ENCODE data around the gene KPNA6.

Gene KPNA6

GRCh38 chr1:32127409-32128198 is 19.7 kb downstream of the KPNA6 start:
- TF ChIP-seq REST (IDR thresholded peaks at IDR 0.05; ENCODE audit: insufficient read depth in 1 of 2, low read depth in 2 of 2, low read length in 2 of 2) (no peak), POLR2AphosphoS5 (IDR thresholded peaks at IDR 0.05; ENCODE audit: low read depth, low read length) (no peak), TAF1 (IDR thresholded peaks at IDR 0.05; ENCODE audit: borderline replicate concordance, insufficient read depth, low read length) (no peak), FOXP2 (optimal IDR thresholded peaks at IDR 0.05; ENCODE audit: borderline replicate concordance, extremely low read depth, extremely low read length, insufficient read depth) (no peak), SIN3A (IDR thresholded peaks at IDR 0.05; ENCODE audit: borderline replicate concordance, insufficient read depth, low read length) (no peak)

GRCh38 chr1:32128479-32128878 is 20.6 kb downstream of the KPNA6 start:
- TF ChIP-seq REST (IDR thresholded peaks at IDR 0.05; ENCODE audit: insufficient read depth in 1 of 2, low read depth in 2 of 2, low read length in 2 of 2) (no peak), FOXP2 (optimal IDR thresholded peaks at IDR 0.05; ENCODE audit: borderline replicate concordance, extremely low read depth, extremely low read length, insufficient read depth) (no peak), TAF1 (IDR thresholded peaks at IDR 0.05; ENCODE audit: borderline replicate concordance, insufficient read depth, low read length) (no peak), POLR2AphosphoS5 (IDR thresholded peaks at IDR 0.05; ENCODE audit: low read depth, low read length) (no peak), SIN3A (IDR thresholded peaks at IDR 0.05; ENCODE audit: borderline replicate concordance, insufficient read depth, low read length) (no peak)

- TF ChIP-seq POLR2AphosphoS5 (IDR thresholded peaks at IDR 0.05; ENCODE audit: low read depth, low read length) (no peak), REST (IDR thresholded peaks at IDR 0.05; ENCODE audit: insufficient read depth in 1 of 2, low read depth in 2 of 2, low read length in 2 of 2) (no peak), TAF1 (IDR thresholded peaks at IDR 0.05; ENCODE audit: borderline replicate concordance, insufficient read depth, low read length) (no peak), SIN3A (IDR thresholded peaks at IDR 0.05; ENCODE audit: borderline replicate concordance, insufficient read depth, low read length) (no peak), FOXP2 (optimal IDR thresholded peaks at IDR 0.05; ENCODE audit: borderline replicate concordance, extremely low read depth, extremely low read length, insufficient read depth) (no peak)
Observed at GRCh38 chr1:32128964-32129363, 21.1 kb downstream of the KPNA6 start.

- no peak for TF ChIP-seq REST (IDR thresholded peaks at IDR 0.05; ENCODE audit: insufficient read depth in 1 of 2, low read depth in 2 of 2, low read length in 2 of 2)
- no peak for TF ChIP-seq POLR2AphosphoS5 (IDR thresholded peaks at IDR 0.05; ENCODE audit: low read depth, low read length)
- no peak for TF ChIP-seq FOXP2 (optimal IDR thresholded peaks at IDR 0.05; ENCODE audit: borderline replicate concordance, extremely low read depth, extremely low read length, insufficient read depth)
- no peak for TF ChIP-seq SIN3A (IDR thresholded peaks at IDR 0.05; ENCODE audit: borderline replicate concordance, insufficient read depth, low read length)
- no peak for TF ChIP-seq TAF1 (IDR thresholded peaks at IDR 0.05; ENCODE audit: borderline replicate concordance, insufficient read depth, low read length)
Observed at GRCh38 chr1:32137111-32137510, 29.3 kb downstream of the KPNA6 start.

Data from PFSK-1 (cell line).